HepG2 (cell line): Measurements from ENCODE around the gene ZNF318. TPM values are rescaled to one million over a fixed set of nuclear protein-coding genes. Genes with fewer than 3 reads are reported as not detected.

Experiments
- BCL6 ChIP-seq: IDR thresholded peaks from 2 replicates; pipeline ENCODE4 v1.6.1; 2016; ENCODE audit warnings: missing genetic modification reagents, missing compliant biosample characterization
- CERS6 ChIP-seq: sonication (generic); formaldehyde crosslinking; IDR thresholded peaks from 2 replicates; pipeline ENCODE4 v1.5.0; 2020; ENCODE audit warnings: missing genetic modification reagents
- HNF1A ChIP-seq, 2 experiments: sonication (generic) in 1 of 2; formaldehyde crosslinking in 1 of 2; IDR thresholded peaks; 2 replicates each; pipeline versions ENCODE4 v1.4.0 to v1.6.1; 2016 to 2020; ENCODE audit warnings: borderline replicate concordance in 1 of 2, low read depth in 1 of 2, mild to moderate bottlenecking in 1 of 2, missing genetic modification reagents in 1 of 2
- IRF1 ChIP-seq: sonication (generic); formaldehyde crosslinking; IDR thresholded peaks from 2 replicates; pipeline ENCODE4 v1.4.0; 2020; ENCODE audit warnings: low read depth, mild to moderate bottlenecking, missing genetic modification reagents
- IRF9 ChIP-seq: sonication (generic); formaldehyde crosslinking; IDR thresholded peaks from 2 replicates; pipeline ENCODE4 v1.8.0; 2022; ENCODE audit warnings: missing genetic modification reagents, mild to moderate bottlenecking, borderline replicate concordance
- KDM1A ChIP-seq: IDR thresholded peaks from 2 replicates; pipeline ENCODE4 v1.6.1; 2016; ENCODE audit warnings: missing compliant biosample characterization
- KDM5A ChIP-seq: fragments of 200-600 bp; sonication (generic); IDR thresholded peaks from 2 replicates; pipeline ENCODE4 v1.7.0; 2018; ENCODE audit warnings: antibody characterized with exemption, mild to moderate bottlenecking, low read length, borderline replicate concordance
- THAP9 ChIP-seq: sonication (generic); formaldehyde crosslinking; IDR thresholded peaks from 2 replicates; pipeline ENCODE4; 2020; ENCODE audit warnings: missing genetic modification reagents, mild to moderate bottlenecking, borderline replicate concordance
- ZNF160 ChIP-seq: sonication (generic); formaldehyde crosslinking; IDR thresholded peaks from 2 replicates; pipeline ENCODE4 v1.8.0; 2022; ENCODE audit warnings: mild to moderate bottlenecking, inconsistent platforms, missing genetic modification reagents
- ZNF24 ChIP-seq: fragments of 450-650 bp; IDR thresholded peaks from 2 replicates; pipeline ENCODE4 v1.6.1; 2017; ENCODE audit warnings: antibody characterized with exemption, mild to moderate bottlenecking
- ZNF317 ChIP-seq: sonication (generic); formaldehyde crosslinking; IDR thresholded peaks from 2 replicates; pipeline ENCODE4 v1.5.0; 2020; ENCODE audit warnings: mild to moderate bottlenecking, missing genetic modification reagents
- ZNF367 ChIP-seq: sonication (generic); formaldehyde crosslinking; IDR thresholded peaks from 2 replicates; pipeline ENCODE4 v1.4.0; 2020; ENCODE audit warnings: missing genetic modification reagents, borderline replicate concordance
- ZNF543 ChIP-seq: sonication (generic); formaldehyde crosslinking; IDR thresholded peaks from 2 replicates; pipeline ENCODE4 v1.4.0; 2020; ENCODE audit warnings: mild to moderate bottlenecking, missing genetic modification reagents
- ZNF557 ChIP-seq: sonication (generic); formaldehyde crosslinking; IDR thresholded peaks from 2 replicates; pipeline ENCODE4 v1.4.0; 2020; ENCODE audit warnings: missing genetic modification reagents
- ZNF563 ChIP-seq: sonication (generic); formaldehyde crosslinking; IDR thresholded peaks from 2 replicates; pipeline ENCODE4 v1.8.0; 2022; ENCODE audit warnings: mild to moderate bottlenecking, moderate library complexity, missing genetic modification reagents
- ZNF580 ChIP-seq: IDR thresholded peaks from 2 replicates; pipeline ENCODE4 v1.6.1; 2016; ENCODE audit warnings: low read depth, borderline replicate concordance
- ZNF780A ChIP-seq: sonication (generic); formaldehyde crosslinking; IDR thresholded peaks from 2 replicates; pipeline ENCODE4 v1.8.0; 2022; ENCODE audit warnings: mild to moderate bottlenecking, missing genetic modification reagents, moderate library complexity
- ZSCAN30 ChIP-seq: sonication (generic); formaldehyde crosslinking; IDR thresholded peaks from 2 replicates; pipeline ENCODE4 v1.5.0; 2020; ENCODE audit warnings: mild to moderate bottlenecking, missing genetic modification reagents
- polyA plus RNA-seq, 8 experiments: library from polyadenylated mRNA; depleted of rRNA in 3 of 8; stranded (reverse) in 7 of 8; unstranded in 1 of 8; fragments of >200 nt; fragmentation: Illumina TruSeq in 4 of 8; extraction: Trizol in 4 of 8; gene quantifications; 2 replicates each; pipeline versions ENCODE4 v1.2.1 to v1.2.3, GENCODE V29; 2011 to 2016; ENCODE audit warnings: low read depth in 4 of 8, missing spikeins in 1 of 8, mixed read lengths in 1 of 8; ENCODE audit not compliant: insufficient read depth in 1 of 8
- total RNA-seq, 5 experiments: library from RNA; depleted of rRNA; stranded (reverse); fragments of >200 nt; fragmentation: Illumina TruSeq; extraction: Trizol; gene quantifications; 2 replicates each; pipeline ENCODE4 v1.2.3, GENCODE V29; 2016; ENCODE audit warnings: low read depth in 1 of 5

Gene ZNF318
- total and polyA plus RNA-seq, 2 of the 13 experiments (the other 11 are each of a cell fraction or from before 2014, with no cell fraction given) = 13.0 to 14.5 TPM

- TF ChIP-seq HNF1A (IDR thresholded peaks at IDR 0.05; ENCODE audit: low read depth) (no peak), HNF1A (CRISPR knock-in tag; IDR thresholded peaks at IDR 0.05; ENCODE audit: borderline replicate concordance) (no peak), BCL6 (0 out of 2 replicates have a peak, but pooled peaks have one; percentile 19), THAP9 (CRISPR knock-in tag) (no peak), ZNF367 (CRISPR knock-in tag) (no peak), ZNF24 (no peak), ZNF780A (CRISPR knock-in tag) (no peak), ZNF543 (CRISPR knock-in tag) (no peak), KDM5A (no peak), ZNF563 (CRISPR knock-in tag) (no peak), ZNF557 (CRISPR knock-in tag) (no peak), ZNF160 (CRISPR knock-in tag) (peak; percentile 72; the same call in 1 of the 2 replicates), CERS6 (CRISPR knock-in tag) (no peak), ZNF317 (CRISPR knock-in tag) (no peak), IRF9 (CRISPR knock-in tag) (peak; percentile 71; the same call in 1 of the 2 replicates), ZNF580 (CRISPR knock-in tag) (peak; percentile 81; the same call in 1 of the 2 replicates), KDM1A (CRISPR knock-in tag) (no peak), ZSCAN30 (CRISPR knock-in tag) (no peak), IRF1 (CRISPR knock-in tag) (no peak)
Observed at GRCh38 chr6:43308101-43308989, 61.1 kb downstream of the ZNF318 start, which contains the start of gene CRIP3 (continued).
